ENCODE data around the gene TFPT. TPM values are rescaled to one million over a fixed set of nuclear protein-coding genes. Genes with fewer than 3 reads are reported as not detected.
A peak's percentile ranks its signal among the peaks of the same experiment; 100 is the strongest.

Gene TFPT
- total and polyA plus RNA-seq, 2 of the 13 experiments (the other 11 are each of a cell fraction or from before 2014, with no cell fraction given) = 8.4 to 10.7 TPM

- TF ChIP-seq GMEB1 (CRISPR knock-in tag; IDR thresholded peaks at IDR 0.05; ENCODE audit: borderline replicate concordance) (peak; percentile 96), NCOA1 (CRISPR knock-in tag; IDR thresholded peaks at IDR 0.05) (no peak), ZNF558 (CRISPR knock-in tag; IDR thresholded peaks at IDR 0.05; ENCODE audit: borderline replicate concordance) (no peak), REL (CRISPR knock-in tag; conservative IDR thresholded peaks at IDR 0.05) (peak; percentile 73), GATAD1 (CRISPR knock-in tag; IDR thresholded peaks at IDR 0.05) (peak; percentile 97), ZNF335 (CRISPR knock-in tag; IDR thresholded peaks at IDR 0.05) (peak; percentile 85; the same call in 1 of the 2 replicates), DMAP1 (CRISPR knock-in tag; IDR thresholded peaks at IDR 0.05) (peak; percentile 53), KLF11 (CRISPR knock-in tag; IDR thresholded peaks at IDR 0.05) (no peak), CHD2 (IDR thresholded peaks at IDR 0.05; ENCODE audit: low read depth, low read length) (peak; percentile 52; the same call in 1 of the 2 replicates), SKIL (CRISPR knock-in tag; IDR thresholded peaks at IDR 0.05; ENCODE audit: borderline replicate concordance) (no peak), JUND (CRISPR knock-in tag; IDR thresholded peaks at IDR 0.05) (no peak), FOXO1 (CRISPR knock-in tag; IDR thresholded peaks at IDR 0.05) (peak; percentile 41; the same call in 1 of the 2 replicates), XRCC5 (optimal IDR thresholded peaks at IDR 0.05; ENCODE audit: low read length) (no peak), KLF6 (CRISPR knock-in tag; IDR thresholded peaks at IDR 0.05) (0 out of 2 replicates have a peak, but pooled peaks have one; percentile 50), PHF8 (CRISPR knock-in tag; IDR thresholded peaks at IDR 0.05) (peak; percentile 85), ARNTL (CRISPR knock-in tag; IDR thresholded peaks at IDR 0.05) (peak; percentile 50; the same call in 1 of the 2 replicates)
- TF ChIP-seq, protein P1, sequence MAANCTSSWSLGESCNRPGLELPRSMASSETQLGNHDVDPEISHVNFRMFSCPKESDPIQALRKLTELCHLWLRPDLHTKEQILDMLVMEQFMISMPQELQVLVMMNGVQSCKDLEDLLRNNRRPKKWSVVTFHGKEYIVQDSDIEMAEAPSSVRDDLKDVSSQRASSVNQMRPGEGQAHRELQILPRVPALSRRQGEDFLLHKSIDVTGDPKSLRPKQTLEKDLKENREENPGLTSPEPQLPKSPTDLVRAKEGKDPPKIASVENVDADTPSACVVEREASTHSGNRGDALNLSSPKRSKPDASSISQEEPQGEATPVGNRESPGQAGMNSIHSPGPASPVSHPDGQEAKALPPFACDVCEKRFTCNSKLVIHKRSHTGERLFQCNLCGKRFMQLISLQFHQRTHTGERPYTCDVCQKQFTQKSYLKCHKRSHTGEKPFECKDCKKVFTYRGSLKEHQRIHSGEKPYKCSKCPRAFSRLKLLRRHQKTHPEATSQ (CRISPR knock-in tag; IDR thresholded peaks at IDR 0.05; ENCODE audit: borderline replicate concordance) = no peak
- TF ChIP-seq, protein P2, sequence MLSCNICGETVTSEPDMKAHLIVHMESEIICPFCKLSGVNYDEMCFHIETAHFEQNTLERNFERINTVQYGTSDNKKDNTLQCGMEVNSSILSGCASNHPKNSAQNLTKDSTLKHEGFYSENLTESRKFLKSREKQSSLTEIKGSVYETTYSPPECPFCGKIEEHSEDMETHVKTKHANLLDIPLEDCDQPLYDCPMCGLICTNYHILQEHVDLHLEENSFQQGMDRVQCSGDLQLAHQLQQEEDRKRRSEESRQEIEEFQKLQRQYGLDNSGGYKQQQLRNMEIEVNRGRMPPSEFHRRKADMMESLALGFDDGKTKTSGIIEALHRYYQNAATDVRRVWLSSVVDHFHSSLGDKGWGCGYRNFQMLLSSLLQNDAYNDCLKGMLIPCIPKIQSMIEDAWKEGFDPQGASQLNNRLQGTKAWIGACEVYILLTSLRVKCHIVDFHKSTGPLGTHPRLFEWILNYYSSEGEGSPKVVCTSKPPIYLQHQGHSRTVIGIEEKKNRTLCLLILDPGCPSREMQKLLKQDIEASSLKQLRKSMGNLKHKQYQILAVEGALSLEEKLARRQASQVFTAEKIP (CRISPR knock-in tag; IDR thresholded peaks at IDR 0.05; ENCODE audit: borderline replicate concordance) = no peak
- TF ChIP-seq, protein P3, sequence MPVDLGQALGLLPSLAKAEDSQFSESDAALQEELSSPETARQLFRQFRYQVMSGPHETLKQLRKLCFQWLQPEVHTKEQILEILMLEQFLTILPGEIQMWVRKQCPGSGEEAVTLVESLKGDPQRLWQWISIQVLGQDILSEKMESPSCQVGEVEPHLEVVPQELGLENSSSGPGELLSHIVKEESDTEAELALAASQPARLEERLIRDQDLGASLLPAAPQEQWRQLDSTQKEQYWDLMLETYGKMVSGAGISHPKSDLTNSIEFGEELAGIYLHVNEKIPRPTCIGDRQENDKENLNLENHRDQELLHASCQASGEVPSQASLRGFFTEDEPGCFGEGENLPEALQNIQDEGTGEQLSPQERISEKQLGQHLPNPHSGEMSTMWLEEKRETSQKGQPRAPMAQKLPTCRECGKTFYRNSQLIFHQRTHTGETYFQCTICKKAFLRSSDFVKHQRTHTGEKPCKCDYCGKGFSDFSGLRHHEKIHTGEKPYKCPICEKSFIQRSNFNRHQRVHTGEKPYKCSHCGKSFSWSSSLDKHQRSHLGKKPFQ (CRISPR knock-in tag; IDR thresholded peaks at IDR 0.05; ENCODE audit: insufficient replicate concordance) = no peak
Observed at GRCh38 chr19:54102421-54103169, 12.9 kb downstream of the TFPT start, which contains the start of gene NDUFA3 (continued).
